CD4-positive, alpha-beta T cell (primary cell): ENCODE results near the gene FAXDC2. TPM values are rescaled to one million over a fixed set of nuclear protein-coding genes. Genes with fewer than 3 reads are reported as not detected.

Source experiments
- ATAC-seq: fragments of 200-7000 bp; cut with Tn5 transposase; one replicate; pipeline ENCODE4 v1.10.0; 2022; ENCODE audit warnings: mild to moderate bottlenecking; ENCODE audit not compliant: poor library complexity
- CTCF ChIA-PET: fragments of 350-600 bp; sonication (Branson Sonifier 250); formaldehyde crosslinking; loops from one replicate; lab custom pipeline; 2021; ENCODE audit warnings: antibody characterized with exemption, inconsistent platforms; lab: Charles Lee
- POLR2A ChIA-PET: fragments of 350-600 bp; sonication (Branson Sonifier 250); formaldehyde crosslinking; loops from one replicate; lab custom pipeline; 2021; ENCODE audit warnings: antibody characterized with exemption, inconsistent platforms; lab: Charles Lee
- DNase-seq, 14 experiments: peaks; one replicate each; pipeline ENCODE4 v3.0.0-alpha.2; 2013 to 2020; ENCODE audit warnings: mixed read lengths in 2 of 14
- H3K27ac ChIP-seq, 2 donors: one replicate each; pipeline versions ENCODE4 v1.5.1 to v1.7.0; 2013; ENCODE audit warnings: low read length in 2 of 2, low read depth in 1 of 2, mild to moderate bottlenecking in 1 of 2
- H3K27me3 ChIP-seq, 2 experiments: 1 replicate in 1 of 2; 2 replicates in 1 of 2; pipeline versions ENCODE4 v1.6.1 to v1.7.0; 2013; ENCODE audit warnings: low read length in 2 of 2, control low read depth in 1 of 2, mild to moderate bottlenecking in 1 of 2, moderate library complexity in 1 of 2; ENCODE audit not compliant: insufficient read depth in 2 of 2, control insufficient read depth in 1 of 2
- H3K36me3 ChIP-seq: one replicate; pipeline ENCODE4 v1.6.1; 2013; ENCODE audit warnings: low read length, control low read depth; ENCODE audit not compliant: insufficient read depth
- H3K4me1 ChIP-seq: one replicate; pipeline ENCODE4 v1.6.1; 2013; ENCODE audit warnings: low read length, control low read depth; ENCODE audit not compliant: insufficient read depth
- H3K4me3 ChIP-seq: one replicate; pipeline ENCODE4 v1.5.1; 2013; ENCODE audit warnings: mild to moderate bottlenecking, low read length, moderate library complexity
- H3K9me3 ChIP-seq, 2 experiments: 1 replicate in 1 of 2; 2 replicates in 1 of 2; pipeline versions ENCODE4 v1.6.1 to v1.7.0; 2013; ENCODE audit warnings: low read length in 2 of 2, mild to moderate bottlenecking in 2 of 2, control low read depth in 1 of 2, moderate library complexity in 1 of 2; ENCODE audit not compliant: control insufficient read depth in 1 of 2, insufficient read depth in 1 of 2
- H3K27ac Mint-ChIP-seq: one replicate; pipeline ENCODE4 v1.8.0; 2020; ENCODE audit warnings: mixed read lengths
- H3K27me3 Mint-ChIP-seq: one replicate; pipeline ENCODE4 v1.8.0; 2021; ENCODE audit warnings: mixed read lengths
- H3K36me3 Mint-ChIP-seq: one replicate; pipeline ENCODE4 v1.8.0; 2021; ENCODE audit warnings: low read depth, mixed read lengths
- H3K4me1 Mint-ChIP-seq: one replicate; pipeline ENCODE4 v1.8.0; 2021; ENCODE audit warnings: low read depth, mixed read lengths
- H3K4me3 Mint-ChIP-seq: one replicate; pipeline ENCODE4 v1.8.0; 2020; ENCODE audit warnings: mild to moderate bottlenecking, mixed read lengths
- H3K9me3 Mint-ChIP-seq: one replicate; pipeline ENCODE4 v1.8.0; 2020; ENCODE audit warnings: mixed read lengths
- intact Hi-C, 2 experiments: fragments of 100-400 bp; cut with DNase I in 1 of 2; cut with micrococcal nuclease in 1 of 2; formaldehyde crosslinking; loops; one replicate each; pipeline versions ENCODE4 v1.15.1 to v1.9.0; 2023 to 2025; cut with DNase I, micrococcal nuclease
- total RNA-seq, 174 experiments: library from RNA in 2 of 174; stranded (reverse) in 2 of 174; gene quantifications; one replicate each; pipeline ENCODE4 v1.2.3 and lab custom pipeline; 2021 to 2026
- TF ChIP-seq, protein P1 (sequence below): fragments of 200-600 bp; IDR thresholded peaks from one replicate; pipeline ENCODE4 v1.8.0; 2022; ENCODE audit warnings: antibody characterized with exemption, mild to moderate bottlenecking

Gene FAXDC2
- total RNA-seq, 2 experiments from 2014 or later, result not detected

DNA sequence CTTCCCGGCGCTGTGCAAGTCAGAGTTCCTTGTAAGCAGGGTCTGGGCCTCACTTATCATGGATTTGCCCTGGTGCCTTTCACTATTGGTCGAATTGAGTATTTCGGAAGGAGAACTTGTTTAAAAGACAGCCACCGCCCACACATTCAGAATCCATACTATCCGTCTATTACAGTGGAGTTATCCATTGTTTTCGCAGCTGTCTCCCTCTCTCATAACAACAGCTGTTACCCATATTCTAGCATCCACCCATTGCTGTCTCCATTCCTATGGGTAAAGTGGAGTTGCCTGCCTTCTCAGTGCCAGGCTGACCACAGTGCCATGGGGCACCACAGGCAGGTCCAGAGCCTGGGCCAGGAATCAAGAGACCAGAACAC, 20.2 kb downstream of the FAXDC2 start:
- TF ChIP-seq, protein P1, sequence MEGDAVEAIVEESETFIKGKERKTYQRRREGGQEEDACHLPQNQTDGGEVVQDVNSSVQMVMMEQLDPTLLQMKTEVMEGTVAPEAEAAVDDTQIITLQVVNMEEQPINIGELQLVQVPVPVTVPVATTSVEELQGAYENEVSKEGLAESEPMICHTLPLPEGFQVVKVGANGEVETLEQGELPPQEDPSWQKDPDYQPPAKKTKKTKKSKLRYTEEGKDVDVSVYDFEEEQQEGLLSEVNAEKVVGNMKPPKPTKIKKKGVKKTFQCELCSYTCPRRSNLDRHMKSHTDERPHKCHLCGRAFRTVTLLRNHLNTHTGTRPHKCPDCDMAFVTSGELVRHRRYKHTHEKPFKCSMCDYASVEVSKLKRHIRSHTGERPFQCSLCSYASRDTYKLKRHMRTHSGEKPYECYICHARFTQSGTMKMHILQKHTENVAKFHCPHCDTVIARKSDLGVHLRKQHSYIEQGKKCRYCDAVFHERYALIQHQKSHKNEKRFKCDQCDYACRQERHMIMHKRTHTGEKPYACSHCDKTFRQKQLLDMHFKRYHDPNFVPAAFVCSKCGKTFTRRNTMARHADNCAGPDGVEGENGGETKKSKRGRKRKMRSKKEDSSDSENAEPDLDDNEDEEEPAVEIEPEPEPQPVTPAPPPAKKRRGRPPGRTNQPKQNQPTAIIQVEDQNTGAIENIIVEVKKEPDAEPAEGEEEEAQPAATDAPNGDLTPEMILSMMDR, result no peak
- Mint-ChIP-seq H3K36me3 (no peaks in the 10 kb centered on the region), H3K27ac (peak overlapping the region; percentile 93), H3K27me3 (no peaks in the 10 kb centered on the region), H3K4me3 (peak overlapping the region; percentile 68), H3K9me3 (no peaks in the 10 kb centered on the region), H3K4me1 (peaks cover 60% of the 10 kb centered on the region)
- Histone ChIP-seq H3K27ac (peak overlapping the region in 1 of 2 donors; percentile 82), H3K4me3 (no peak overlapping the region), H3K4me1 (peaks cover 37% of the 10 kb centered on the region), H3K9me3 (no peaks in the 10 kb centered on the region), H3K36me3 (peaks cover 3% of the 10 kb centered on the region), H3K27me3 (no peaks in the 10 kb centered on the region)
- CTCF ChIA-PET, result interaction anchor here (0.8 to 1.3 kb wide), 2 partner anchors 17 to 180 kb away, joined by 3 read pairs; no protein-coding TSS in a partner anchor
- ATAC-seq (no peak), DNase-seq (no peak)
- intact Hi-C loops, result no loop called here
- POLR2A ChIA-PET, result interaction anchor here (0.7 to 2.5 kb wide), 5 partner anchors 27 to 72 kb away, joined by 3 to 16 read pairs (median 6); partner anchors contain the start of gene CNOT8

DNA sequence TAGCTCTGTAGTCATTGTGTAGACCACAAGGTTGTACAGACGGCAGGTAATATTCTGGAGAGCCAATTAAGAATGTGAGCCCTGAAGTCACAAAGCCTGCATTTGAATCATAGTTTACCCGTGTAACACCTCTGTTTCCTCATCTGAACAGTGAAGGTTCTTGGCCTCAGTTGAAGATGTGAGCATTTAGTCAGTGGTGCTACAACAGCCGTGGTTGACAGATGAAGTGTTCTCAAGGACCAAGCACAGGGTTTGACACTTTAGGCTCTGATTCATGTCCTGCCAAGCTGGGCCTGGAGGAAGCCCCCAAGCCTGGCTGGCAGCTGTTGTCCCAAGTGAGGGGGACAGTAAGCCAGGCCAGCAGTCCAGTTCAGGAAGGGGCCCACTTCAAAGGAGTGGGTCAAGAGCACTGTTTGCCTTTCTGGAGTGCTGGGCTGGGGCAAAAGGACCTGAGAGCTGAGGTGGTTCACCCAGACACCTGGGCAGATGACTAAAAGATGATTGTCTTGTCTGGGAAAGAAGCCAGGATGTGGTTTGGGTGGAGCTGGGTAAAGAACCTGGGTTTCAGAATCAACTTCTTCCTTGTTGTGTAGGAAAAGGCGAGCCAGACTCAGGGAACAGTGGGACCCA, 20.7 kb downstream of the FAXDC2 start:
- H3K36me3 Mint-ChIP-seq, result no peaks in the 10 kb centered on the region
- ChIA-PET CTCF (interaction anchor here (0.8 to 1.3 kb wide), 2 partner anchors 17 to 179 kb away, joined by 3 read pairs; no protein-coding TSS in a partner anchor), POLR2A (interaction anchor here (0.8 to 2.5 kb wide), 6 partner anchors 27 to 72 kb away, joined by 3 to 16 read pairs (median 5); partner anchors contain the start of gene CNOT8)
- peaks cover 56% of the 10 kb centered on the region for H3K4me1 Mint-ChIP-seq
- TF ChIP-seq, protein P1, result no peak
- peak overlapping the region; percentile 93 for H3K27ac Mint-ChIP-seq
- Histone ChIP-seq H3K27me3 (no peaks in the 10 kb centered on the region), H3K27ac (peak overlapping the region; percentile 63 to 82), H3K9me3 (no peaks in the 10 kb centered on the region), H3K36me3 (peaks cover 3% of the 10 kb centered on the region), H3K4me1 (peaks cover 37% of the 10 kb centered on the region), H3K4me3 (peak overlapping the region; percentile 6)
- H3K27me3 Mint-ChIP-seq, result no peaks in the 10 kb centered on the region
- peak overlapping the region; percentile 68 for H3K4me3 Mint-ChIP-seq
- H3K9me3 Mint-ChIP-seq, result no peaks in the 10 kb centered on the region
- DNase-seq, result peak in 12 of 14 experiments; percentile 6 to 70 (median 30)
- peak; percentile 76 for ATAC-seq
- intact Hi-C loops, result no loop called here

DNA sequence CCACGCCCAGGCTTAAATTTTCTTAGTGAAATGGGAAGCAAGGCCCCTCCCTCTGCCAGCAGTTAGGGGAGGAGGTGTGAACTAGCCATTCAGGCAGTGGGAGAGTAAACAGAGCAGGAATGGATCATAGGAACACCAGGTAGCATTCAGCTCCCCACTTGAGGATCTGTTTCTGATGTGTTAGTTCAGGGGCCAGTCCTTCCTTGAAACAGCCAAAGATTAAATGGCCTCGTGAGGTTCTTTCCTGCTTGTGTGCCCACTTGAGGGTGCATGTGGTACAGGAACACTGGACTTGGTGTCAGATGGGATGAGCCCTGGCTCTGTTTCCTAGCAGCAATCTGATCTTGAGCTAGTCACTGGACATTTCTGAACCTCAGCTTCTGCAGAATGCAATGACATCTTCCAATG, 21.2 kb downstream of the FAXDC2 start:
- no peaks in the 10 kb centered on the region for H3K9me3 ChIP-seq
- Mint-ChIP-seq H3K4me1 (peaks cover 51% of the 10 kb centered on the region), H3K36me3 (no peaks in the 10 kb centered on the region), H3K27ac (peak overlapping the region; percentile 93), H3K9me3 (no peaks in the 10 kb centered on the region), H3K4me3 (peak overlapping the region; percentile 48), H3K27me3 (no peaks in the 10 kb centered on the region)
- H3K36me3 ChIP-seq, result peaks cover 4% of the 10 kb centered on the region
- TF ChIP-seq, protein P1, result no peak
- no peak overlapping the region for H3K4me3 ChIP-seq
- peaks cover 37% of the 10 kb centered on the region for H3K4me1 ChIP-seq
- CTCF ChIA-PET, result interaction anchor here (0.8 kb wide), 1 partner anchor 16 kb away, joined by 3 read pairs; no protein-coding TSS in a partner anchor
- no peak for ATAC-seq
- H3K27me3 ChIP-seq, result no peaks in the 10 kb centered on the region
- no peak for DNase-seq
- intact Hi-C loops, result no loop called here
- POLR2A ChIA-PET, result interaction anchor here (0.8 to 2.5 kb wide), 5 partner anchors 28 to 71 kb away, joined by 3 to 16 read pairs (median 4); partner anchors contain the start of gene CNOT8
- H3K27ac ChIP-seq, result peak overlapping the region; percentile 63 to 82
